Measurements from ENCODE around the gene DPM2. TPM values are rescaled to one million over a fixed set of nuclear protein-coding genes. Genes with fewer than 3 reads are reported as not detected.

Gene DPM2
- total and polyA plus RNA-seq, 2 experiments from 2014 or later: 36.6 to 92.4 TPM

DNA sequence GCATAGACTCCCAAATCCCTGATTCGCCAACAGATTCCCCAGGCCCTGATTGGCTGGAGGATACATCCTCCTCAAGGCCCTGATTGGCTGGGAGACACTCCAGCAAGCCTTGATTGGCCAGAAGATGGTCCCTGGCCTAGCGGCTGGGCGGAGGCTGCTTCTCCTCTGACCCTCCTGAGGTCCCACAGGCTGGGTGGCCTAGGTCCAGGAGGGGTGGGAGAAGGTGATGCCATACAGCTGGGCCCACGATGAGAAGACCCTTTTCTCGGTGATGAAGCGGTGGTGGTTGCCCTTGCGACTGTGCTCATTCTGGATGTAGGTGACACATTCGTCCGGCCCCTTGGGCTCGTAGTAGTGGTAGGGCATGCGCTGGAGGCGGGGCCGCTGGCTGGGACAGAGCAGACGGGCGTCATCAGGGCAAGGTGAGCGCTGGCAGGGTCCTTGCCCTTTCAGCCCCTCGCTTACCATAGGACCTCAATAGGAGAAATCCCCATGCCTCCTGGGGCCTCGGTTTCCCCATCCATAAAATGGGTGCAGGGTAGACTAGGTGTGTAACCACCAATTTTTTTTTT lies 51.2 kb downstream of the DPM2 start:
- DNase-seq (ENCODE audit: low spot score): no peak
- peaks cover 7% of the 10 kb centered on the region for H3K36me3 ChIP-seq (ENCODE audit: insufficient read depth)
- H3K9me2 ChIP-seq (ENCODE audit: insufficient read depth): no peaks in the 10 kb centered on the region
- H3K4me3 ChIP-seq: no peak overlapping the region
- H3K4me2 ChIP-seq: no peak overlapping the region
- TF ChIP-seq POLR2AphosphoS5 (IDR thresholded peaks at IDR 0.05; ENCODE audit: low read depth): no peak
- TF ChIP-seq, protein P1, sequence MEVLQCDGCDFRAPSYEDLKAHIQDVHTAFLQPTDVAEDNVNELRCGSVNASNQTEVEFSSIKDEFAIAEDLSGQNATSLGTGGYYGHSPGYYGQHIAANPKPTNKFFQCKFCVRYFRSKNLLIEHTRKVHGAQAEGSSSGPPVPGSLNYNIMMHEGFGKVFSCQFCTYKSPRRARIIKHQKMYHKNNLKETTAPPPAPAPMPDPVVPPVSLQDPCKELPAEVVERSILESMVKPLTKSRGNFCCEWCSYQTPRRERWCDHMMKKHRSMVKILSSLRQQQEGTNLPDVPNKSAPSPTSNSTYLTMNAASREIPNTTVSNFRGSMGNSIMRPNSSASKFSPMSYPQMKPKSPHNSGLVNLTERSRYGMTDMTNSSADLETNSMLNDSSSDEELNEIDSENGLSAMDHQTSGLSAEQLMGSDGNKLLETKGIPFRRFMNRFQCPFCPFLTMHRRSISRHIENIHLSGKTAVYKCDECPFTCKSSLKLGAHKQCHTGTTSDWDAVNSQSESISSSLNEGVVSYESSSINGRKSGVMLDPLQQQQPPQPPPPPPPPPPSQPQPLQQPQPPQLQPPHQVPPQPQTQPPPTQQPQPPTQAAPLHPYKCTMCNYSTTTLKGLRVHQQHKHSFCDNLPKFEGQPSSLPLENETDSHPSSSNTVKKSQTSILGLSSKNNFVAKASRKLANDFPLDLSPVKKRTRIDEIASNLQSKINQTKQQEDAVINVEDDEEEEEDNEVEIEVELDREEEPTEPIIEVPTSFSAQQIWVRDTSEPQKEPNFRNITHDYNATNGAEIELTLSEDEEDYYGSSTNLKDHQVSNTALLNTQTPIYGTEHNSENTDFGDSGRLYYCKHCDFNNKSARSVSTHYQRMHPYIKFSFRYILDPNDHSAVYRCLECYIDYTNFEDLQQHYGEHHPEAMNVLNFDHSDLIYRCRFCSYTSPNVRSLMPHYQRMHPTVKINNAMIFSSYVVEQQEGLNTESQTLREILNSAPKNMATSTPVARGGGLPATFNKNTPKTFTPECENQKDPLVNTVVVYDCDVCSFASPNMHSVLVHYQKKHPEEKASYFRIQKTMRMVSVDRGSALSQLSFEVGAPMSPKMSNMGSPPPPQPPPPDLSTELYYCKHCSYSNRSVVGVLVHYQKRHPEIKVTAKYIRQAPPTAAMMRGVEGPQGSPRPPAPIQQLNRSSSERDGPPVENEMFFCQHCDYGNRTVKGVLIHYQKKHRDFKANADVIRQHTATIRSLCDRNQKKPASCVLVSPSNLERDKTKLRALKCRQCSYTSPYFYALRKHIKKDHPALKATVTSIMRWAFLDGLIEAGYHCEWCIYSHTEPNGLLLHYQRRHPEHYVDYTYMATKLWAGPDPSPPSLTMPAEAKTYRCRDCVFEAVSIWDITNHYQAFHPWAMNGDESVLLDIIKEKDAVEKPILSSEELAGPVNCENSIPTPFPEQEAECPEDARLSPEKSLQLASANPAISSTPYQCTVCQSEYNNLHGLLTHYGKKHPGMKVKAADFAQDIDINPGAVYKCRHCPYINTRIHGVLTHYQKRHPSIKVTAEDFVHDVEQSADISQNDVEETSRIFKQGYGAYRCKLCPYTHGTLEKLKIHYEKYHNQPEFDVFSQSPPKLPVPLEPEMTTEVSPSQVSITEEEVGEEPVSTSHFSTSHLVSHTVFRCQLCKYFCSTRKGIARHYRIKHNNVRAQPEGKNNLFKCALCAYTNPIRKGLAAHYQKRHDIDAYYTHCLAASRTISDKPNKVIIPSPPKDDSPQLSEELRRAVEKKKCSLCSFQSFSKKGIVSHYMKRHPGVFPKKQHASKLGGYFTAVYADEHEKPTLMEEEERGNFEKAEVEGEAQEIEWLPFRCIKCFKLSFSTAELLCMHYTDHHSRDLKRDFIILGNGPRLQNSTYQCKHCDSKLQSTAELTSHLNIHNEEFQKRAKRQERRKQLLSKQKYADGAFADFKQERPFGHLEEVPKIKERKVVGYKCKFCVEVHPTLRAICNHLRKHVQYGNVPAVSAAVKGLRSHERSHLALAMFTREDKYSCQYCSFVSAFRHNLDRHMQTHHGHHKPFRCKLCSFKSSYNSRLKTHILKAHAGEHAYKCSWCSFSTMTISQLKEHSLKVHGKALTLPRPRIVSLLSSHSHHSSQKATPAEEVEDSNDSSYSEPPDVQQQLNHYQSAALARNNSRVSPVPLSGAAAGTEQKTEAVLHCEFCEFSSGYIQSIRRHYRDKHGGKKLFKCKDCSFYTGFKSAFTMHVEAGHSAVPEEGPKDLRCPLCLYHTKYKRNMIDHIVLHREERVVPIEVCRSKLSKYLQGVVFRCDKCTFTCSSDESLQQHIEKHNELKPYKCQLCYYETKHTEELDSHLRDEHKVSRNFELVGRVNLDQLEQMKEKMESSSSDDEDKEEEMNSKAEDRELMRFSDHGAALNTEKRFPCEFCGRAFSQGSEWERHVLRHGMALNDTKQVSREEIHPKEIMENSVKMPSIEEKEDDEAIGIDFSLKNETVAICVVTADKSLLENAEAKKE (CRISPR knock-in tag; IDR thresholded peaks at IDR 0.05): no peak
- no peak for TF ChIP-seq JUNB (IDR thresholded peaks at IDR 0.05; ENCODE audit: unreplicated experiment)
- TF ChIP-seq CREB1 (CRISPR knock-in tag; IDR thresholded peaks at IDR 0.05; ENCODE audit: low read depth): no peak
- Mint-ChIP-seq H3K27ac (no peak overlapping the region), H3K27me3 (ENCODE audit: insufficient read depth, low read depth, poor library complexity) (peaks cover 24% of the 10 kb centered on the region), H3K9me3 (no peaks in the 10 kb centered on the region), H3K4me3 (no peak overlapping the region), H3K36me3 (ENCODE audit: low read depth) (peaks cover 30% of the 10 kb centered on the region), H3K4me1 (peaks cover 21% of the 10 kb centered on the region)
- H4K20me1 ChIP-seq (replicated peaks; ENCODE audit: insufficient read depth): peaks cover 9% of the 10 kb centered on the region
- no peaks in the 10 kb centered on the region for H3K27me3 ChIP-seq (ENCODE audit: insufficient read depth)
- no peaks in the 10 kb centered on the region for H3K79me2 ChIP-seq (replicated peaks; ENCODE audit: insufficient read depth)
- H3F3A ChIP-seq (replicated peaks; ENCODE audit: low read depth): 0 out of 2 replicates have a peak, but pooled peaks cover 6% of the 10 kb centered on the region
- H2AFZ ChIP-seq: no peak overlapping the region
- no peaks in the 10 kb centered on the region for H3K4me1 ChIP-seq (ENCODE audit: insufficient read depth)
- peak; percentile 58 for ATAC-seq
- H3K27ac ChIP-seq (ENCODE audit: low read depth): no peak overlapping the region

- Histone ChIP-seq H3K27me3 (ENCODE audit: insufficient read depth) (no peaks in the 10 kb centered on the region), H3K4me3 (no peak overlapping the region), H3K27ac (ENCODE audit: low read depth) (peak overlapping the region; percentile 55; the same call in 1 of the 2 replicates), H3K4me1 (ENCODE audit: insufficient read depth) (no peaks in the 10 kb centered on the region), H3F3A (replicated peaks; ENCODE audit: low read depth) (0 out of 2 replicates have a peak, but pooled peaks cover 6% of the 10 kb centered on the region), H4K20me1 (replicated peaks; ENCODE audit: insufficient read depth) (peaks cover 4% of the 10 kb centered on the region), H3K9me2 (ENCODE audit: insufficient read depth) (no peaks in the 10 kb centered on the region), H3K4me2 (no peak overlapping the region), H3K79me2 (replicated peaks; ENCODE audit: insufficient read depth) (no peaks in the 10 kb centered on the region), H3K36me3 (ENCODE audit: insufficient read depth) (peaks cover 7% of the 10 kb centered on the region), H2AFZ (no peak overlapping the region)
- ATAC-seq: no peak
- no peak for DNase-seq (ENCODE audit: low spot score)
- Mint-ChIP-seq H3K4me1 (peaks cover 21% of the 10 kb centered on the region), H3K27ac (no peak overlapping the region), H3K27me3 (ENCODE audit: insufficient read depth, low read depth, poor library complexity) (peaks cover 24% of the 10 kb centered on the region), H3K4me3 (no peak overlapping the region), H3K9me3 (no peaks in the 10 kb centered on the region), H3K36me3 (ENCODE audit: low read depth) (peaks cover 23% of the 10 kb centered on the region)
- TF ChIP-seq, protein P2, sequence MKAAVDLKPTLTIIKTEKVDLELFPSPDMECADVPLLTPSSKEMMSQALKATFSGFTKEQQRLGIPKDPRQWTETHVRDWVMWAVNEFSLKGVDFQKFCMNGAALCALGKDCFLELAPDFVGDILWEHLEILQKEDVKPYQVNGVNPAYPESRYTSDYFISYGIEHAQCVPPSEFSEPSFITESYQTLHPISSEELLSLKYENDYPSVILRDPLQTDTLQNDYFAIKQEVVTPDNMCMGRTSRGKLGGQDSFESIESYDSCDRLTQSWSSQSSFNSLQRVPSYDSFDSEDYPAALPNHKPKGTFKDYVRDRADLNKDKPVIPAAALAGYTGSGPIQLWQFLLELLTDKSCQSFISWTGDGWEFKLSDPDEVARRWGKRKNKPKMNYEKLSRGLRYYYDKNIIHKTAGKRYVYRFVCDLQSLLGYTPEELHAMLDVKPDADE (IDR thresholded peaks at IDR 0.05): no peak
- TF ChIP-seq NANOG (IDR thresholded peaks at IDR 0.05; ENCODE audit: borderline replicate concordance) (no peak), ZNF114 (CRISPR knock-in tag; IDR thresholded peaks at IDR 0.05) (no peak), CREB1 (CRISPR knock-in tag; IDR thresholded peaks at IDR 0.05; ENCODE audit: low read depth) (no peak), EZH2 (IDR thresholded peaks at IDR 0.05; ENCODE audit: low read depth, unreplicated experiment) (no peak), EZH2phosphoT487 (IDR thresholded peaks at IDR 0.05; ENCODE audit: unreplicated experiment) (no peak), CTCF (conservative IDR thresholded peaks at IDR 0.05; ENCODE audit: low read depth in 2 of 2) (no peak), JUNB (IDR thresholded peaks at IDR 0.05; ENCODE audit: unreplicated experiment) (no peak), STAT1 (IDR thresholded peaks at IDR 0.05; ENCODE audit: unreplicated experiment) (no peak), POLR2AphosphoS5 (IDR thresholded peaks at IDR 0.05; ENCODE audit: low read depth) (no peak), ZNF331 (CRISPR knock-in tag; IDR thresholded peaks at IDR 0.05; ENCODE audit: low read depth) (no peak)
Measured at GRCh38 chr9:127885508-127886281, 52.0 kb downstream of the DPM2 start.
